ENCODE data around the gene TEP1.
A peak's percentile ranks its signal among the peaks of the same experiment; 100 is the strongest.

GRCh38 chr14:20332788-20333493 is 80.4 kb downstream of the TEP1 start, which contains the start of gene CCNB1IP1:
- peak in 1 of 6 experiments; percentile 4 for TF ChIP-seq CTCF (IDR thresholded peaks at IDR 0.05)
- TF ChIP-seq POLR2A (IDR thresholded peaks at IDR 0.05), result peak in 1 of 2 donors; percentile 43
